ENCODE measurements around the gene CRAMP1. TPM values are rescaled to one million over a fixed set of nuclear protein-coding genes. Genes with fewer than 3 reads are reported as not detected.

The CRAMP1 gene
- polyA plus RNA-seq, 1 of the 3 experiments (the other 2 are of a cell fraction), result 9.5 TPM

GRCh38 chr16:1610071-1610898, 1.9 kb upstream of the CRAMP1 start:
- DNase-seq, result peak; percentile 92
- WGBS (ENCODE audit: low lambda C conversion rate), result 0% methylated on average over 20 of the region's 90 CpGs
- Histone ChIP-seq H3K9ac (peak overlapping the region; percentile 88), H3K4me2 (peak overlapping the region; percentile 99), H3F3A (replicated peaks; ENCODE audit: insufficient read depth) (peaks cover 21% of the 10 kb centered on the region), H3K9me3 (no peaks in the 10 kb centered on the region), H3K36me3 (replicated peaks in 1 of 2; ENCODE audit: control insufficient read depth in 1 of 2, insufficient read depth in 2 of 2, low read length in 1 of 2) (peaks cover 3 to 17% of the 10 kb centered on the region in 2 experiments), H3K9me2 (no peaks in the 10 kb centered on the region), H3K4me1 (ENCODE audit: control insufficient read depth in 1 of 2, insufficient read depth in 2 of 2, low read depth in 1 of 2, low read length in 1 of 2) (peaks cover 7 to 28% of the 10 kb centered on the region in 2 experiments; a peak in 2 of 4 replicates), H3K79me2 (ENCODE audit: insufficient read depth) (peaks cover 46% of the 10 kb centered on the region), H4K20me1 (ENCODE audit: insufficient read depth) (peaks cover 7% of the 10 kb centered on the region; the same call in 1 of the 2 replicates), H3K27ac (ENCODE audit: low read depth in 2 of 2, low read length in 1 of 2) (peak overlapping the region; percentile 81), H2AFZ (ENCODE audit: low read depth) (peak overlapping the region; percentile 90), H3K27me3 (ENCODE audit: insufficient read depth) (no peaks in the 10 kb centered on the region), H3K4me3 (ENCODE audit: low read depth in 2 of 2, low read length in 1 of 2) (peak overlapping the region; percentile 69 to 88)
- TF ChIP-seq CHD2 (IDR thresholded peaks at IDR 0.05; ENCODE audit: low read length, partially characterized antibody), result peak; percentile 55
- 0 out of 2 replicates have a peak, but pooled peaks have one; percentile 12 for TF ChIP-seq FOXM1 (IDR thresholded peaks at IDR 0.05; ENCODE audit: low read depth)
- peak; percentile 17; the same call in 1 of the 2 replicates for TF ChIP-seq TAF1 (IDR thresholded peaks at IDR 0.05; ENCODE audit: borderline replicate concordance, low read depth, low read length)
- no peak for TF ChIP-seq TCF12 (IDR thresholded peaks at IDR 0.05)
- peak; percentile 30; the same call in 1 of the 2 replicates for TF ChIP-seq USF1 (IDR thresholded peaks at IDR 0.05; ENCODE audit: borderline replicate concordance, low read depth)
- no peak for TF ChIP-seq USF2 (IDR thresholded peaks at IDR 0.05; ENCODE audit: borderline replicate concordance, low read depth, low read length)
- TF ChIP-seq POLR2AphosphoS5 (IDR thresholded peaks at IDR 0.05; ENCODE audit: low read depth, low read length), result peak; percentile 34; the same call in 1 of the 2 replicates
- peak; percentile 97 for TF ChIP-seq MXI1 (IDR thresholded peaks at IDR 0.05; ENCODE audit: low read depth, low read length)
- peak; percentile 96 for TF ChIP-seq MAX (IDR thresholded peaks at IDR 0.05; ENCODE audit: low read depth)
- TF ChIP-seq ELF1 (IDR thresholded peaks at IDR 0.05), result peak; percentile 90
- CTCF ChIA-PET, result interaction anchor here (1.0 to 1.2 kb wide), 3 partner anchors 96 to 114 kb away, joined by 3 to 6 read pairs (median 4); partner anchors contain the start of gene MAPK8IP3
- POLR2A ChIA-PET, result interaction anchor here (0.8 to 1.9 kb wide), 3 partner anchors 96 to 625 kb away, joined by 3 to 10 read pairs (median 4); partner anchors contain the start of genes MAPK8IP3 and UQCC4

GRCh38 chr16:1610899-1611632, 1.1 kb upstream of the CRAMP1 start:
- DNase-seq, result no peak
- no peaks in the 10 kb centered on the region for H3K9me3 ChIP-seq
- peak overlapping the region; percentile 88 for H3K9ac ChIP-seq
- H3K27ac ChIP-seq (ENCODE audit: low read depth in 2 of 2, low read length in 1 of 2), result peak overlapping the region; percentile 78 to 81
- H3K36me3 ChIP-seq (replicated peaks in 1 of 2; ENCODE audit: control insufficient read depth in 1 of 2, insufficient read depth in 2 of 2, low read length in 1 of 2), result peaks cover 6 to 14% of the 10 kb centered on the region in 2 experiments
- no peaks in the 10 kb centered on the region for H3K9me2 ChIP-seq
- 5% methylated on average over 40 of the region's 60 CpGs for WGBS (ENCODE audit: low lambda C conversion rate)
- H3K4me1 ChIP-seq (ENCODE audit: control insufficient read depth in 1 of 2, insufficient read depth in 2 of 2, low read depth in 1 of 2, low read length in 1 of 2), result peaks cover 14 to 31% of the 10 kb centered on the region in 2 experiments; a peak in 2 of 4 replicates
- ChIA-PET CTCF (interaction anchor here (1.0 kb wide), 1 partner anchor 113 kb away, joined by 4 read pairs; no protein-coding TSS in a partner anchor), POLR2A (interaction anchor here (1.0 to 1.9 kb wide), 3 partner anchors 95 to 626 kb away, joined by 3 to 10 read pairs (median 4); partner anchors contain the start of genes MAPK8IP3 and UQCC4)
- peak overlapping the region; percentile 99 for H3K4me2 ChIP-seq
- H3K79me2 ChIP-seq (ENCODE audit: insufficient read depth), result peaks cover 54% of the 10 kb centered on the region
- peaks cover 7% of the 10 kb centered on the region; the same call in 1 of the 2 replicates for H4K20me1 ChIP-seq (ENCODE audit: insufficient read depth)
- peaks cover 21% of the 10 kb centered on the region for H3F3A ChIP-seq (replicated peaks; ENCODE audit: insufficient read depth)
- TF ChIP-seq MAX (IDR thresholded peaks at IDR 0.05; ENCODE audit: low read depth) (peak; percentile 81; the same call in 1 of the 2 replicates), USF1 (IDR thresholded peaks at IDR 0.05; ENCODE audit: borderline replicate concordance, low read depth) (0 out of 2 replicates have a peak, but pooled peaks have one; percentile 0), ZBTB33 (IDR thresholded peaks at IDR 0.05; ENCODE audit: borderline replicate concordance, low read depth) (no peak)
- peak overlapping the region; percentile 90 for H2AFZ ChIP-seq (ENCODE audit: low read depth)
- H3K4me3 ChIP-seq (ENCODE audit: low read depth in 2 of 2, low read length in 1 of 2), result peak overlapping the region; percentile 69 to 88
- no peaks in the 10 kb centered on the region for H3K27me3 ChIP-seq (ENCODE audit: insufficient read depth)

Measured in SK-N-SH (cell line).